NCI-H1436 treated with DMSO at 0.1 percent for 48 hours (cell line): ENCODE results near the gene PTPRE.

Experiments
- DNase-seq: peaks from one replicate; lab custom pipeline; 2025; lab: John Stamatoyannopoulos, UW

The PTPRE gene, protein sequence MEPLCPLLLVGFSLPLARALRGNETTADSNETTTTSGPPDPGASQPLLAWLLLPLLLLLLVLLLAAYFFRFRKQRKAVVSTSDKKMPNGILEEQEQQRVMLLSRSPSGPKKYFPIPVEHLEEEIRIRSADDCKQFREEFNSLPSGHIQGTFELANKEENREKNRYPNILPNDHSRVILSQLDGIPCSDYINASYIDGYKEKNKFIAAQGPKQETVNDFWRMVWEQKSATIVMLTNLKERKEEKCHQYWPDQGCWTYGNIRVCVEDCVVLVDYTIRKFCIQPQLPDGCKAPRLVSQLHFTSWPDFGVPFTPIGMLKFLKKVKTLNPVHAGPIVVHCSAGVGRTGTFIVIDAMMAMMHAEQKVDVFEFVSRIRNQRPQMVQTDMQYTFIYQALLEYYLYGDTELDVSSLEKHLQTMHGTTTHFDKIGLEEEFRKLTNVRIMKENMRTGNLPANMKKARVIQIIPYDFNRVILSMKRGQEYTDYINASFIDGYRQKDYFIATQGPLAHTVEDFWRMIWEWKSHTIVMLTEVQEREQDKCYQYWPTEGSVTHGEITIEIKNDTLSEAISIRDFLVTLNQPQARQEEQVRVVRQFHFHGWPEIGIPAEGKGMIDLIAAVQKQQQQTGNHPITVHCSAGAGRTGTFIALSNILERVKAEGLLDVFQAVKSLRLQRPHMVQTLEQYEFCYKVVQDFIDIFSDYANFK

DNA sequence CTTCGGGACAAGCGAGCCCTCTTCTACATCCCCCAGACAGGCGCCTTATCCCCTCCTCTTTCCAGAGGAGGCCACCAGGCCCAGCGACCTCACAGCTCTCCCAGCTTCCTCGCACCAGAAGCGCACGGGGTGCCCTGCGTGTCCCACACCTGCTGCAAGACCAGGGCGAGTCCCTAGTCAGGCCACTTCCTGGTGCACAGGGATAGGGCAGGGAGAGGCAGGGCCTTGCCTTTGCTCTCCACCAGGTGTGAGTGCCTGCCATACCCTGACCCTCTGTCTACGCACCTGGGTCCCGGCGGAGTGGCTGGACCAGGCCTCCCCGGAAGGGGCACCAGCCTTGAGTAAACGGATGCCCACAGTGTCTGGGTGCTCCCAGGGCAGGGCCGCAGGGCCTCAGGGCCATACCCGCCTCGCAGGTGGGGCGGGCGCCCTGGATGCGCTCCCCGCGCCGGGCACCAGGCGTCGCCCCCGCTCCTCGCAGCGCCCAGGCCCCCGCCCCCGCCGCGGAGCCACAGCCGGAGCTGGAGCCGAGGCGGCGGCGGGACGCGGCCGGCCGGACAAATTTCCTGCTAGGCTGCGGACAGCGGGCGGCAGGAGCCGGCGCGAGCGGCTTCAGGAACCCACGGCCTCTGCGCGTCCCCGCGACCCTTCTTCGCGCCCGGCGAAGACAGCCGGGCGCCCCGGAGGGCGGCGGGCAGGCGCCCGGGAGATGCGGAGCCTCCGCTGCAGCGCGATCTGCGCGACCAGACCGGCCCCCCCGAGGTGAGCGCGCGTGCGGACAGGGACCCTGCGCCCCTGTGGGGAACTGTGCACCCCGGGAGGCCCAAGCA, at the start of gene PTPRE:
Gene PTPRE, plus strand, starts transcription at position 556 of the 830 bp plus-strand sequence. CDS start 133,779 bp downstream, outside the sequence.
- DNase-seq = no peak

DNA sequence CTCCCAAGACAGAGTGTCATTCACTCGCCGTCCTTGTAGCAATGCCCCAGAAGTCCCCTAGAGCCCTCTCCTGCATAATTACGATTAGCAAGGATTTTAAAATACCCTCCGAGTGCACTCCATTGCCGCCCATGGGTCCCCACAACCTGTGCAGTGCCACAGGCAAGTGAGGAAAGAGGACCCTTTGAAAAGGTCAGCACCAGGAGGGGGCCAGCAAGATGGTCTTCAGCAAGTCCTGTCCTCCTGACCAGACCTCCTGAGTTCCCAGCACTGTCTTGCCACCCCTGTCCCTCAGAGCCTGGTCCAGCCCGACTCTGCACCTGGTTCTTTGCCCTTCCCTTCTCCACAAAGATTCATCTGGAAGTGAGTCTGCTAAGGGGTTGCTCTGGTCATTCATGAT, 46.3 kb upstream of the PTPRE start:
- no peak for DNase-seq

DNA sequence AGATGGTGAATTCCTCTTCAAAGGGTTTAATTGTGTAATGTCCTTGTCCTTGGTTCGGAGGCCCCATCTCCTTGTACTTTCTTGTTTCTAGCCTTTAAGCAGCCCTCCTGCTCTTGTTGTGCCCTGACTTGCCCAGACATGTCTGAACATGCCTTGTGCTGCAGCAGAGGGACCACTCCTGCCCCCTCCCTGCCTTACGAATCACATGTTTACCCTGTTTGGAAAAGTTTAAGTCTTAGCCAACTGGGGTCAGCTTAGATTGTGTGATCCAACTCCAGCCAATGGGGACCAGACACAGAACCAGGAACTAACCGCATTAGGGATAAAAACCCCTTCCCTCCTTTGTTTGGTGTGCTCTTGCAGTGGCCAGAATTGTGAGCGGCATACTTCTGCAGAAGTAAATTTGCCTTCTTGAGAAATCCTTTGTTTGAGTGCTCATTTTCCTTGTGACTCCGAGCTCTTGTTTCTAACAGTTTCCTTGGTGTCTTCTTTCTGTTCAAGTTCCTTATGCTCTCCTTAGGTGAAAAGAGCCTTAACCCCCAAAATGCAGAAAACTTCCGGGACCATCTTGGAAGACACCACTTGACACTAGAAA, 43.6 kb upstream of the PTPRE start:
- no peak for DNase-seq

DNA sequence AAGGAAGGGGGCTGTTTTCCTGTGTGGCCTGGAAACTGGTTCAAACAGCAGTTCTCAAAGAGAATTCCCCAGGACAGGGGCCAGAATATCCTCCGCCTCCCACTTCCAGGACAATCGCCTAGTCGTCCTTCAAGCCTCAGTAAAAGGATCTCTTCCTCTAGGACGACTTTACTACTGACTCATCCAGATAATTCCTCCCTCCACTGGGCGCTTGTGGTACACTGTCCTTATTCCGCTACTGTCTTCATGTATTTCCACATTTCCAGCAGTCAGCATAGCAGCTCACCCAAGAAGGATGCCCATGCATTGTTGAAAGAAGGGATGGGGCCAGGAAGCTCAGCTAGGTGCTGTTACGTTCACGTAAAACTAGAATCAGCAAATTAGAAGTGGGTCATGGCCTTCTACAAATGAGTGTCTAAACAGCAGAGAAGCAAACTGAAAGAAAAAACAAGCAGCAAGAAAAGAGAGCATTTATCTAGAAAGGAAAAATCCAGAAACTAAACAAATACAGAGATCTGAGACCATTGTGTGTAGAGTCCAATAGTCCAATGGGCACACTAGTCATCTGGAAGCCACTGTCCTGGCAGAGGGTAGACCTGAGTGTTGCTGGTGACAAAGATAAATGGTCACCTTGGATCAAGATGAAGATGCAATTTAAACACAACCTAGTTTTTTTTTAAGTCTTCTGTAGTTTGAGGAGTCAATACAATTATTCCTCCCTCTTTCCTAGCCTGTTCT, 40.5 kb upstream of the PTPRE start:
- DNase-seq = no peak

DNA sequence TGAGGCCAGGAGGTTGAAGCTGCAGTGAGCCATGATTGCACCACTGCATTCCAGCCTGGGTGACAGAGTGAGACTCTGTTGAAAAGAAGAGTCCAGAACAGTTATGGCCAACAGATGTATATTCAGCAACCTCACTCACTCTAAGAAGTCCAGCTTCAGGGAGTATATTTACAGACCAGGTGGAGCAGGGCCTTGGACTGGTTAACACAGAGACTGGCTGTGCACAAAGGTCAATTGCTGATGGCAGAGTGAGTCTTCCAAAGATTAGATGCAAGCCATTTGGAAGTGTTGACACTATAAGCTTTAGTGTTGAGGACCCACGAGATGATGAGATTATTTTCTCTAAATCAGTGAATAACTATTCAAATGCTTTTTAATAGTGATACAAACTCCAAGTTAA, 39.1 kb upstream of the PTPRE start:
- DNase-seq = no peak

DNA sequence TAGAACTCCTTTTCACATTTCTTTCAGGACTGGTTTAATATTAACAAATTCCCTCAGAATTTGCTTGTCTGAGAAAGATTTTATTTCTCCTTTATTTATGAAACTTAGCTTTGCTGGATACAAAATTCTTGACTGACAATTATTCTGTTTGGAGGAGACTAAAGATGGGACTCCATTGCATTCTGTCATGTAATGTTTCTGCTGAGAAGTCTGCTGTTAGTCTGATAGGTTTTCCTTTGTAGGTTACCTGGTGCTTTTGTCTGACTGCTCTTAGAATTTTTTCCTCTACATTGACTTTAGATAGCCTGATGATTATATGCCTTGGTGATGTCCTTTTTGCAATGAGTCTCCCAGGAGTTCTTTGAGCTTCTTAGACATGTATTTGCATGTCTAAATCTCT, 37.6 kb upstream of the PTPRE start:
- DNase-seq = no peak

DNA sequence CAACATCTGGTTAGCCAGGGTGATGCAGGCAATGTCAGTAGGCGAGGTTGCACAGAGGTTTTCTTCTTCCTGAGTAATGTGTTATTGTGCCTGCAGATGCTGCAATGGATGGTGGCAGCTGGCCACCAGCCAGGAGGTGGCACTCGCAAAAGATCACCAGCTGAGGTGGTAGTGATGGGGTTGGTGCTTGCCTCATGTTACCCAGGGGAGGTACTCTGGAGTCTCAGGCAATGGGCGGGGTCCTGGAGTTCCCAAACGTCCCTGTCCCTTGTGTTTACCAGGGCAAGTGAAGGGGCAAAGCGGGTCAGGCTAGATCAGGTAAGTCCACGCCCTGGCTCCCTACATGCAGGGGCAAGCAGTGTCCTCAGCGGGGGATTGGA, 35.3 kb upstream of the PTPRE start:
- no peak for DNase-seq

DNA sequence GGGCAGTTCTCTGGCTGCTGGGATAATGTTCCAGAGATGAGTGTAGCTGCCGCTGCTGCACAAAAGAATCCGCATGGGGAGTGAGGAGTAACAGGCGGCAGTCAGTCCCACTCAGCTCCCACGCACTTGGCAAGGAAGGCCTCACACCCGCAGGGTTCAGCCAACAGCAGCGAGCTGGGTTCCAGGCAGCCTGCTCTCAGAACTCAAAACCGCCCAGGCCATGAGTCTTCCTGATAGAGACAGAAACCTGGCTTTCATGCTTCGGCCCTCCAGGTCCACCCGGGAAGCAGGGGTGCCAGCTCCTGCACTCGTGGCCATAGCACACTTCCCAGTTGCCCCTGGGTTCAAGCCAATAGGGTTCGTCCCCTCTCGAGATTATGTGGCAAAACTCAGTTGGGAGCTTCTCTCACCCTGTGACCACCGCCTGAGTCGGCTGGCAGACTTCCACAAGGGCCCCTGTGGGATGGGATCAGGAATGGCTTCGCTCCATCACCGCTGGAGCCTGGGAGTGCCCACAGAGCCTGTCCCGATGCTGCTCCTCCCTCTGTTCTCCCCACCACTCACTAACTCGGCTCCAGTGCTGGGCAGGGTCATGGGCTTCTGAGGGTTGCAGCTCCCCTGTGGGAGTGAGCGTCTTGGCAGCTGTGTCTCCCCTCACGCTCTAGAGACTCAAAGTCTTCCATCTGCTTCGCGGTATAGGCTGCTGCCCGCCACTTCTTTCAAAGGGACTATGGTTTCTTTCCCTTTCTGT, 34.7 kb upstream of the PTPRE start:
- DNase-seq = no peak

DNA sequence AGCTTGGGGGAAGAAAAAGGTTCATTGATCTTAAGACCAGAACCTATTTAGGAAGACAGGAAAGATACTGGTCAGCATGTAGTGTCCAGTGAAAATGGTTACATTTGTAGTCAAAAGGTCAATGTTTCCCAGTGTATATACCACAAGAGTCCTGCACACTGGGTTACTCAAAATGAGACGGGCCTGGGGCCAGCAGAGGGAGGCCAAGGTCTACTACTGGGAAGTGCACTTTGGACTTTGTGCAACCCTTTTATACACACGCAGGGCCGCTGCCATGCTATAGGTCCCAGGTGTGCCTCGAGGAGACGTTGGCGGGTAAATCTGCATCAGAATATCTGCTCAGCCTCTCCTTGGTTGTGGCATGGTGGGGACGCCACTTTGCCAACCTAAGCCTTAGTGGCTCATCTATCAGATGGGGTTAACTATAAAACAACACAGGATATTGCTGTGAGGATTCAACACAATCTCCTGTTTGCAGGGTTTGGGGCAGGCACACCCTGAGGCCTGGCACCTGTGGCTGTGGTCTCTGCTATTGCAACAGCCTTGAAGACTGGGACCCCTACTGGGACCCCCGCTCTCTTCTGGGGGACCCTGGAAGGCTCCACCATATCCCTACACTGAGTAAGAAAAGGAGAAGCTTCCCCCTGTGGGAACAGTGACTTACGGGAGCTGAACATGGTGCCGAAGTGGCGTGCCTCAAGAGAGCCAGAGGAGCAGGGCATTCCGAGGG, 33.9 kb upstream of the PTPRE start:
- DNase-seq = no peak

DNA sequence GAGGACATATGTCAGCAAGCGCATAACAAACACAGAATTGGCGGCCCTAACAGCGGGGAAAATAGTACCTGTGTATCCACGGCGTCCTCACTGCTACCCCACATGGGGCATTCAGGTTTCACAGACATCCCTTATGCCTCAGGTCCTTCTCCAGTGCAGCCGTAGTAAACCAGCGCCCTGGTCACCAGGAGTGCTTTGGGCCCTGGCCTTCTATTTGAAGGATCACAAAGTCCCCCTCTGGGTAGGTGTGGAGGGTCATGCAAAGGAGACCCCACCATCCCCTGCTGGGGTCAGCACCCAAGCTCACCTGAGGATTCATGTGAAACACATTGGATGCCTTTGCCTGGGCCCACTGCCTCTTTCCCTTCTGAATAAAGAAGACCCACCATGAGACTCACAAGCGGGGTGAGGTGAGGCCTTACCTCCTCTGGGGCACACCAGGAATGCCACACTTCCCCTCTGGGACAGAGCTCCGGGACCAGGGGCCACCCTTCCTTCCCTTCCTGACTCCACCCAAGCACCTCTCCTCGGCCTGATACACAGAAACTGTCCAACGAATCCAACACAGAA, 32.9 kb upstream of the PTPRE start:
- no peak for DNase-seq

DNA sequence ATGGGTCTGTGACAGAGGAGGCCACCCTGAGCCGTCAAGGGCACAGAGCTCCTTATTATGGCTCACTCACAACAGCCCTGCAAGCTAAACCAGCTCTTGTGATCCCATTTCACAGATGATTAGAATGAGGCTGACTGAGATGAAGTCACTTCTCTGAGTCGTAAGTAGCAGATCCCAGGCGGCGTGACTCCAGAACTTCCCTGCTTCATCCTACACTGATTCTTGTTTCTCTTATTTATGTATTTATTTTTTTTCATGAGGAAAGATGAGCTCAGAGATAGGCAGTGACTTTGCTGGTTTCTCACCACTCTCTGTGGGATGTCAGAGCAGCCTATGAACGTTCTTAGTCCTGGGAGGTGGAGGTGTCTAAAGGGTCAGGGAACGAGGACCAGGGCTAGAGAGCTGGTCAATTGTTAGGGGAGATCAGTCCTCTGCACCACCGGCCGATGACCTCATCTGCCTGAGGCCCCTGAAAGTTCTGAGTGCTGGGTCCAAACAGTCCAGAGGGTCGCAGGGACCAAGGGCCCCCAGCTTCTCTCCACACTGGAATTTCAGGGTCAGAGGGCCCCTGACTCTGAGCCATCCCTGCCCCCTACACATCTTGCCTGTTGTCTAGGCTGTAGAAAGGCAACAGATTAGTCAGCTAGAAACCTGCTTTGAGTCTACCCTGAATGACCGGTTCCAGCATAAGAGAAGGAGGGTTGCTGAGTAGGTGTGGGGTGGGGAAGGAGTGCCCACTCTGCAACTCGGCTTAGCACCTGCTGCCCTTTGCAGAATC, 32.0 kb upstream of the PTPRE start:
- DNase-seq = no peak

DNA sequence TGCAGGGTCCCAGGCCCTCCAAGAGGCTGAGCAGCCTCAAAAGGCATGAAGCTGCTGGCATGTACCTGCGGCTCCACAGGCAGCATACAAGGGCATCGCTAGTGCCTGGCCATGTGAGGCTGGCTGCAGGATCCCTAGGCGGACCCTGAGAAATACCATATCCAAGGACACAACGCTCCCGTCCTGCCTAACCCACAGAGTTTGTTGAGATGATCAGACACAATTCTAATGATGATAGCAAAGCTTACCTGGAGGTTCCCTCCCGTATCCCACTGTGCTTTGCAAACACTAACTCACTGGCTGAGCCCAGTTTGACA, 31.5 kb upstream of the PTPRE start:
- DNase-seq = no peak

DNA sequence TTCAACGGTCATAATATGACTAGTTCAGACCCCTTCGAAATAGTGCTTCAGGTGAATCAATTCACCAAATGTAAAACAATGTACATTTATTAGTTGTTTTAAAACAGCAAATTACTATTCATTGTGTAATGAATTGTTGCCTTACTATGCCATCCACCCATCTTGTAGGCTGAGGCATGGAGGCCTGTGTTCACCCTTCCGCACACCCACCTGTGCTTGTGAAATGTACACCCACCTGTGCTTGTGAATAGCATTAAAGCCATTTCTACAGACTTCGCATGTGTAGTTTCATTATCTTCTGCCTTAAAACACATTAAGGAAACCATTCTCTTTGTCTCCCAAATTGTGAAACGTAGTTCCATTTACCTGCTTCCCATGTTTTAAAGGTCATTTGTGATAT, 31.0 kb upstream of the PTPRE start:
- no peak for DNase-seq

DNA sequence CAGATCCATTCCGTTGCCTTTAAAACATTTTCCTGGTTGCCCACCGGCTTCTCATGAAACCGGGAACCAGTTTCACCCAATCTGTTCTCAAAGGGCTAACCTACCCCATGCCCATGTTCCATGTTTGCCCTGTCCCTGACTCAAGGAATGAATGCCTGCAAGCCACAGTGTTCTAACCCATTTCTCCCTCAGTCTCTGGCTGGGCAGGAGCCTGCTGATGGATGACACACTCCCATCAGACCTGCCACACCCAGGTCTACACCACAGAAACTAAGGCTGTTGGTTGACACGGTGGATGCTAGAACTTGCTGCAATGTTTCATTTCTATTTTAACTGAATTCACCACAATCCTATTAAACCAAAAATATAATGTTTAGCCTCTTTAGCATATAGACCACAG, 29.8 kb upstream of the PTPRE start:
- DNase-seq = no peak

DNA sequence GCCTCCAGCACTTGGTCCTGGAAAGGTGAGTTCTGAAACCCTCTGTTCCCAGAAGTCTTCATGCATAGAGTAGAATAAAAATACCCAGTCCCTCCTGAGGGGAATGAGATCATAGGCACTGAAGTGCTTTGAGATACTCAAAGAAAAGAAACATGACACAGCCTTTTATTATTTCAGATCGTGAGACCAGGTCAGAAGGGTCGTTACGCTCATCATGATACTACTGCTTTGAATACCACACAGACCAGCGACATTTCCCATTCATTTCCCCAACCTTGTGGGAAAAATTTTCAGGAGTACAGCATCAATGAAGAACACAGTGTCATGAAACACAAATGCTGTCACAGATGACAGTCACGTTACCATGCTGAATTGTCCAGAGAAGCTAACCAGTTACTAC, 29.2 kb upstream of the PTPRE start:
- DNase-seq = no peak

DNA sequence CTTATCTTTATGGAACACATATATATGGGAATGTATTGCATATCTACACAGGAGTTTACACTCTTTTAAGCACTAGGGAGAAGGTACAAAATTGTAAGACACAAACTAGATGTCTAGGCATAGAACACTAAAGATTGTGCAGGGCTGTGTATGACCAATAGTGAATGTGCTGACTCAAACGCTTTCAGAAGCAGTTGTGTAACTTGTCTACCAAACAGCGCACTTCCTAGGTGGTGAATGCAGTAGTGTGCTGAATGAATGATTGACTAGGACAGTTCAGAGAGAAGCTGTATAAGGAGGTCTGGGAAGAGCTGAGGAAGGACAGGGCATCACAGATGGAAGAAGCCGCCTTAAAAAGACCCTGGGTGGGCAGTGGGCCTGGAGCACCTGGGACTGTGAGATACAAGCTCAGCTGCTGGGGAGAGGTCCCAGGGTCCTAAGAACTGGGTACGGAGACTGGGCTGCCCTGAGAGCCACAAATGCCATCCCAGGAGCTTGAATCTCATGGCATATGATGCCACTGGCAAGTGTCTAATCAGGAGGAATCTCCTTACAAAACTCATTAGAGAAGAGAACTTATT, 28.3 kb upstream of the PTPRE start:
- DNase-seq = no peak

DNA sequence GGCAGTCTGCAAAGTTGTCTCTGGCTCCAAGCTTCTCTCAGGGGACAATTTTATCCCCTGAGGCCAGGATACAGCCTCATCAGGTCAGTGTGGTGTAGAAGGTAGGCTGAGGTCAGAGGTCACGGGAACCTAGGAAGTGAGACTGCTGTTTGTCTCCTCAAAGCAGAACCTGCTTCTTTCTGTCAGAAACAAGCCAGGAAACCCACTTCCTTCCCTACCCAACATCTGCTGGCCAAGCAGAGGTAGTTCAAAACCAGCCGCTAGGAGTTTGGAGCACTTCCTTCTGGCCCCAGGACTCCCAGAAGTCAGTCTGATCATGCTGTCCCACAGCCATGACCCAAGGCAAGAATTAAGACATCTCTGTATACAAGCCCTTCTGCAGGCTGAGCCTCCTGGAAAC, 26.3 kb upstream of the PTPRE start:
- no peak for DNase-seq

DNA sequence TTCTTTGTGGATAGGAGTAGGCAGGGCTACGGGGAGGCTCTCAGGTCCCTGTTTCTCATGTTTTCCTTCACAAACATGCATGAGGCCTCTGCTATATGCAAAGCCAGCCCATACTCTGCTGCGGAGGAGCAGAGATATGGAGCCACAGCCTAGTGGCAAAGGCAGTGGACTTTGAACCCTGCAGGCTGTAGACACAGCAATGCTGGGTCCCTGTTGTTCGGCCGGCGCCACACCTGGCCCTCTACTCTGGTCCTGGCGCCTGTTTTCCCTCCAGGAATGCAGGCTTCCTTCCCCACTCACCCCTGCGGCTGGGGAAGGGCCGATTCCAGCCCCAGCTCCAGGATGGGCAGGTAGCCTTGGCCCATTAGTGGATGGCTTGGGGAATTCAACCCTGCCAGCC, 25.6 kb upstream of the PTPRE start:
- DNase-seq = no peak

DNA sequence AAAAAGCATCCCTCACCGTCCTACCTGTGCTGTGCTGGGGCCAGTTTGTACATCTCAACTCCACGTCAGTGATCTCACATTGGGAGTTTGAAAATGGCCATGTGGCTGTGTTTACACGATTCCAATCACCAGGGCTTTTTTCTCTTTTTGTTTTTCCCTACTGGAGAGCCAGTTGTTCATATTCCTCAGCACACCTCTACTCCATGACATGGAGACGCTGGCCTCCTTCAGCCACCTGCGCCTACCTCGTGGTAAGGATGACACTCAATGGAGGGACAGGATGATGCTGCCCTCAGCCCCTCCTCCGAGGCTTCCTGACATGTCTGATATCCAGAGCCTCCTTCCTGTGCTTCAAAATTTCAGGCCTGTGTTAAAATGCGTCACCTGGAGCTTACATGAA, 24.5 kb upstream of the PTPRE start:
- DNase-seq = no peak
